Stomach smooth muscle (tissue), 2 donors: ENCODE data around the gene COMMD1.

Experiments
- H3K27ac ChIP-seq: one replicate; pipeline ENCODE4 v1.7.0; 2013; ENCODE audit warnings: mild to moderate bottlenecking, low read length, inconsistent platforms
- H3K27me3 ChIP-seq, 2 donors: one replicate each; pipeline ENCODE4 v1.7.0; 2013; ENCODE audit warnings: low read length in 2 of 2; ENCODE audit not compliant: insufficient read depth in 2 of 2, control insufficient read depth in 1 of 2
- H3K36me3 ChIP-seq, 2 donors: one replicate each; pipeline ENCODE4 v1.7.0; 2013; ENCODE audit warnings: low read length in 2 of 2; ENCODE audit not compliant: control insufficient read depth in 2 of 2, insufficient read depth in 2 of 2
- H3K4me1 ChIP-seq: one replicate; pipeline ENCODE4 v1.7.0; 2013; ENCODE audit warnings: low read length; ENCODE audit not compliant: control insufficient read depth, insufficient read depth
- H3K4me3 ChIP-seq, 2 donors: one replicate each; pipeline ENCODE4 v1.7.0; 2013; ENCODE audit warnings: low read length in 2 of 2
- H3K9ac ChIP-seq, 2 donors: one replicate each; pipeline ENCODE4 v1.7.0; 2013; ENCODE audit warnings: low read length in 2 of 2, mild to moderate bottlenecking in 1 of 2
- H3K9me3 ChIP-seq, 2 donors: one replicate each; pipeline ENCODE4 v1.7.0; 2013; ENCODE audit warnings: low read length in 2 of 2; ENCODE audit not compliant: control insufficient read depth in 2 of 2
- donor health status: healthy.
- donor health status: Pancreatic carcinoma.

COMMD1 gene

DNA sequence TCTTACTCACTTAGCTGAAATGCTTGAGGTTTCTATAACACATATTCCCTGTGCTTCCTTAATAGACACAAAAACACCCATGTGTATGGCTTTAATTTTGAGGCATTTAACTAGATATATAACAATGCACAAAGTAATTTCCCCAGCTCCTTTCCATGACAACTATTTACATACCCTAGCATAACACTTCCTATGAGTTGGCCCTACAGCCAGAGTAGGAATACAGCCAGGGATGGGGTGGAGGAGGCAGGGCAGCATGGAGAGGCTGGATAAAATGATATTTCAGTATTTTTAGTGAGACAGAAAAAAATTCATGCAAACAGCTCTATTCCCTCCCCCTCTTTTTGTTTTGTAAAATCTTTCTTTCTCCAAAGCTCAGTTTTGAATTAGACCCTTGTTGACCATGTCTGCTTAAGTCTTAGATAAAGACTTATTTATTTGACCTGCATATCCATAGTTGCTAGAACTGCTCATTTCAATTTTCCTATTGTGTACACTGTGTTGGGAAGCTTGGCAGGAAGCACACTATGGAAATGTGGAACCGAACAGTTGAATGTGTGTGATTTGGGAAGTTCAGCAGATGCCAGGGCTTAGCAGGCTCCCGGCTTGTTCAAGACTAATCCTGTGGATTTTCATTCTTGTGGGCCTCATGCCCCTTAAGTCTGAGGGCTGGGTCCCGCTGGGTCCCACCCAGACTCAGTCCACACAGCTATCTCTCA, 279.2 kb downstream of the COMMD1 start:
- H3K27ac ChIP-seq: no peak overlapping the region
- no peaks in the 10 kb centered on the region for H3K27me3 ChIP-seq
- no peak overlapping the region for H3K4me3 ChIP-seq
- no peak overlapping the region for H3K9ac ChIP-seq
- no peaks in the 10 kb centered on the region for H3K9me3 ChIP-seq
- peaks cover 2% of the 10 kb centered on the region for H3K4me1 ChIP-seq
- no peaks in the 10 kb centered on the region for H3K36me3 ChIP-seq
